ENCODE data around the gene NLE1. TPM values are rescaled to one million over a fixed set of nuclear protein-coding genes. Genes with fewer than 3 reads are reported as not detected.
"Not testable (repeated sequence)": the region's sequence is repeated elsewhere in the genome, so short reads cannot be mapped to it uniquely, and the experiment has no call there.

The NLE1 gene
- total RNA-seq, 1 donor, result 14.1 TPM

DNA sequence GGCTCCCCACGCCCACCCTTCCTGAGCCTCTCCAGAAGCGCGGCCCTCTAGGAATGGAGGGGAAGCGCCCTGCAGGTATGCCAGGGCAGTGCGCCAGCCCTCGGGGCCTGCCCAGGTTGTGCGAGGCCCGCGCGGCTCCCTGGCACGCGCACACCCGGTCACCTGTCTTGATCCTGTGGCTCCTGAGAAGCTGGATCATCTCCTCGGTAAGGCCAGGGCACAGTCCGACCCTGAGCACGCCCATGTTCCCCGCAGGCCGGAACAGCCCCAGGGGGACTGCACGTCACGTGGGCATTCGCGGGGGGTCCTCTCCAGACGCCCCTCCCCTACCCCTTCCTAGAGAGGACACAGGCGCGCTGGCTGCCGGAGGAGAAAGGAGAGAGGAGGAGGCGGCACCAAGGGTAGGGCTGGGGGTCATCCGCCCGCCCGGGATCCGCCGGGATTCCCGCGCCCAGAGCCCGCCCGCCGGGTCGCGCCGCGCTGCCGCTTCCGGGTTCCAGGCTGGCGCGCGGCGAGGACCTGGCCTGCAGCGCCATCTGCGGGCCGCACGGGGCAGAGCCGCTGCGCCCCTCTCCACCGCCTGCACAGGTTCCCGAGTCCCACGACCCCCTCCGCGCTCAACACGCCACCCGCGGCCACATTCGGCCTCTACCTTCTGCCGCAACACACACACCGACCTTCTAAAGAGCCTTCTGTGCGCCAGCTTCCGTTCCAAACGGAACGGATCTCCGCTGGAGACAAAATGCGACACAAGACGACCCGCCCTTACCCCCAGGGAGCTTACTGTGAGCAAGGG is 22.5 kb downstream of the NLE1 start, which contains the start of gene RAD51D:
Gene RAD51D (minus strand): TSS at position 491 of the 796 bp plus-strand sequence. CDS start 247 bp downstream, at position 244.
- H3K4me3 ChIP-seq (ENCODE audit: low read depth, low read length), result peak within 1 kb of the TSS; percentile 91
- TF ChIP-seq, protein P1, sequence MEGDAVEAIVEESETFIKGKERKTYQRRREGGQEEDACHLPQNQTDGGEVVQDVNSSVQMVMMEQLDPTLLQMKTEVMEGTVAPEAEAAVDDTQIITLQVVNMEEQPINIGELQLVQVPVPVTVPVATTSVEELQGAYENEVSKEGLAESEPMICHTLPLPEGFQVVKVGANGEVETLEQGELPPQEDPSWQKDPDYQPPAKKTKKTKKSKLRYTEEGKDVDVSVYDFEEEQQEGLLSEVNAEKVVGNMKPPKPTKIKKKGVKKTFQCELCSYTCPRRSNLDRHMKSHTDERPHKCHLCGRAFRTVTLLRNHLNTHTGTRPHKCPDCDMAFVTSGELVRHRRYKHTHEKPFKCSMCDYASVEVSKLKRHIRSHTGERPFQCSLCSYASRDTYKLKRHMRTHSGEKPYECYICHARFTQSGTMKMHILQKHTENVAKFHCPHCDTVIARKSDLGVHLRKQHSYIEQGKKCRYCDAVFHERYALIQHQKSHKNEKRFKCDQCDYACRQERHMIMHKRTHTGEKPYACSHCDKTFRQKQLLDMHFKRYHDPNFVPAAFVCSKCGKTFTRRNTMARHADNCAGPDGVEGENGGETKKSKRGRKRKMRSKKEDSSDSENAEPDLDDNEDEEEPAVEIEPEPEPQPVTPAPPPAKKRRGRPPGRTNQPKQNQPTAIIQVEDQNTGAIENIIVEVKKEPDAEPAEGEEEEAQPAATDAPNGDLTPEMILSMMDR (IDR thresholded peaks at IDR 0.05; ENCODE audit: insufficient read depth, low read length), result peak; percentile 73
- DNase-seq (ENCODE audit: low read depth), result peak; percentile 59

DNA sequence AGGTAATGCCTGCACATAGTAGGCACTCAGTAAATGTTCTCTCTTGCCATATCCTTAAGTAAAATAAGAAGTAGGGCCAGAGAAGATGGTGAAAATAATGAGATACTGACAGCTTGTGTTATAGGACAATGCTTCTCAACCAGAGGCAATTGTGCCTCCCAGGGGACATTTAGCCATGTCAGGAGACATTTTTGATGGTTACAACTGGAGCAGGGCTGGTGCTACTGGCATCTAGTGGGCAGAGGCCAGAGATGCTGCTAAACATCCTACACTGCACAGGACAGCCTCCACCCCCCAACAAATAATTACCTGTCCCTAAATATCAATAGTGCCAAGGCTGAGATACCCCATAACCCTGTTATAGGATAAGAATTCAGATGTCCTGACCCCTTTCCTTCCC is 24.1 kb downstream of the NLE1 start:
- TF ChIP-seq, protein P1 (IDR thresholded peaks at IDR 0.05; ENCODE audit: insufficient read depth, low read length), result peak; percentile 18
- DNase-seq (ENCODE audit: low read depth), result peak; percentile 26
- H3K4me3 ChIP-seq (ENCODE audit: low read depth, low read length), result no peak overlapping the region

DNA sequence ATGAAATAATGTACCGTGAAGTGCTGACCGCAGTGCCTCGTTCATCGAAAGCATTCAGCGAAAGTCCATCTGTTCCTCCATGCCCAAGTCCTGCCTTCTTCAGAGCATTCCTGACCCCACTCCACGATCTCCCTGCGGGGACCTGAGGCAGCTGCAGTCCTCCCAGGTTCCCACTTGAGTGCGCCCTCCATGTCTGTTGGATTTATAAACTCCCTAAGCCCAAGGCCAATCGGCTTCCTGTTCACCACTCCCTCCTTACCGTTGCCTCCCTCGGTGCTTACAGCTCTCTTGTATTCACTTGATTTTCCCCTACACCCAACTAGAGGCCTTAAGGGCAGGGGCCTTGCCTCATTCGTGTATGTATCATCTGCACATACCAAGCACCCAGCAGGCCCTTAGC is 25.3 kb downstream of the NLE1 start:
- DNase-seq (ENCODE audit: low read depth), result no peak
- no peak overlapping the region for H3K4me3 ChIP-seq (ENCODE audit: low read depth, low read length)
- TF ChIP-seq, protein P1 (IDR thresholded peaks at IDR 0.05; ENCODE audit: insufficient read depth, low read length), result no peak

DNA sequence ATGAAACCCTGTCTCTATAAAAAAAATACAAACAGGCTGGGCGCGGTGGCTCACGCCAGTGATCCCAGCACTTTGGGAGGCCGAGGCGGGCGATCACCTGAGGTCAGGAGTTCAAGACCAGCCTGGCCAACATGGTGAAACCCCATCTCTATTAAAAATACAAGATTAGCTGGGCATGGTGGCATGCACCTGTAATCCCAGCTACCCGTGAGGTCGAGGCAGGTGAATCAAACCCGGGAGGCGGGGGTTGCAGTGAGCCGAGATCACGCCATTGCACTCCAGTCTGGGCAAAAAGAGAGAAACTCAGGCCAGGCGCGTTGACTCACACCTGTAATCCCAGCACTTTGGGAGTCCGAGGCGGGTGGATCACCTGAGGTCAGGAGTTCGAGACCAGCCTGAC is 31.3 kb downstream of the NLE1 start:
- DNase-seq (ENCODE audit: low read depth); H3K4me3 ChIP-seq (ENCODE audit: low read depth, low read length): not testable (repeated sequence)

DNA sequence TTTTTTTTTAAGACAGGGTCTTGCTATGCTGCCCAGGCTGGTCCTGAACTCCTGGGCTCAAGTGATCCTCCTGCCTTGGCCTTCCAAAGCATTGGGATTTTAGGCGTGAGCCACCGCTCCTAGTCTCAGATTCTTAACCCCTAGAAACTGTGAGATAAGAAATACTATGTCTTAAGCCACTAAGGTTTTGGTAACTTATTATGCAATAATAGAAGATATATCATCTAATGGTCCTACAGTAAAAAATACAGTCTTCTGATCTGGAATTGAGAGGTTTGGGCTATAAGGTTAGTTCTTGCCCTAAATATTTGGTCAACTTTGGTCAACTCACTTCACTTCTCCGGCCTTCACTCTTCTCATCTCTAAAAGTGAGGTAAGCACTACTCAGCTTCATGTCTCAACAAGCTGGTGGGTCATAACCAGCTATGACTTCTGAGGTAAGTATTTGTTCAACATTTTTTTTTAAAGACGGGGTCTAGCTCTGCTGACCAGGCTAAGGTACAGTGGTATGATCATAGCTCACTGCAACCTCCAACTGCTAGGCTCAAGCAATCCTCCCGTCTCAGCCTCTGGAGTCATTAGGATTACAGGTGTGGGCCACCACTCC is 37.2 kb downstream of the NLE1 start:
- no peak overlapping the region for H3K4me3 ChIP-seq (ENCODE audit: low read depth, low read length)
- no peak for DNase-seq (ENCODE audit: low read depth)
- TF ChIP-seq, protein P1 (IDR thresholded peaks at IDR 0.05; ENCODE audit: insufficient read depth, low read length), result no peak

DNA sequence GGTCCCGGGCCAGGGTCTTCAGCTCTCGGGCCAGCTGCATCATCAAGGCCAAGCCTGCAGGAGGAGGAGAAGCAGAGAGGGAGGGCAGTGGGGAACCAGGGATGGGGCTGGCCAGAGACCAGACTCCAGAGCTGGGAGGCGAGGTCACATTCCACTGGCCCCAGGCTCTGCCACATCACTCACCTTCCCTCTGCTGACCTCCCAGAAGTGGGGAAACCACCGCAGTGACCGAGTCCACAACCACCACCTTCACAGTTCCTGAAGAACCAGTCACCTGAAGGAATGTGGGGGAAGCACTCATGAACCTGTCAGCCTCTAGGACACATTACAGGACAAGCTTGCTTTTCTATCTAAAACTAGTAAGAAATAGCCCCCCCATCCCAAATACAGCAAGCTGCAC is 38.8 kb downstream of the NLE1 start:
- no peak for DNase-seq (ENCODE audit: low read depth)
- TF ChIP-seq, protein P1 (IDR thresholded peaks at IDR 0.05; ENCODE audit: insufficient read depth, low read length), result no peak
- no peak overlapping the region for H3K4me3 ChIP-seq (ENCODE audit: low read depth, low read length)

DNA sequence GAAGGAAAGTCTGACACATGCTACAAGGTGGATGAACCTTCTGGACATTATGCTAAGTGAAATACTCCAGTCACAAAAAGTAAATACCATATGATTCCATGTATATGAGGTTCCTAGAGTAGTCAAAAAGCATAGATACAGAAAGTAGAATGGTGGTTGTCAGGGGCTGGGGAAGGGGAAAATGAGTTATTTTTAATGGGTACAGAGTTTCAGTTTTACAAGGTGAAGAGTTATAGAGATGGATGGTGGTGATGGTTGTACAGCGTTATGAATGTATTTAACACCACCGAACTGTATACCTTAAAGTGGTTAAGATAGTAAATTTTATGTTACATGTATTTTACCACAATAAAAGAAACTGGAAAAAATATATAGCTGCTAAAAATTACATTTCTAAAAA is 40.4 kb downstream of the NLE1 start:
- DNase-seq (ENCODE audit: low read depth), result no peak
- TF ChIP-seq, protein P1 (IDR thresholded peaks at IDR 0.05; ENCODE audit: insufficient read depth, low read length), result no peak
- no peak overlapping the region for H3K4me3 ChIP-seq (ENCODE audit: low read depth, low read length)
